ENCODE measurements around the gene NFKB2. TPM values are rescaled to one million over a fixed set of nuclear protein-coding genes. Genes with fewer than 3 reads are reported as not detected.

Gene NFKB2
- total RNA-seq, 1 donor from 2014 or later: 39.9 TPM

GRCh38 chr10:102412293-102412692 is 16.8 kb downstream of the NFKB2 start:
- FAIRE-seq (no peak), DNase-seq (ENCODE audit: low read depth) (no peak)
- no peak overlapping the region for H3K4me3 Mint-ChIP-seq (ENCODE audit: unreplicated experiment)

GRCh38 chr10:102413053-102413705 is 17.7 kb downstream of the NFKB2 start:
- H3K4me1 Mint-ChIP-seq (ENCODE audit: low read depth, unreplicated experiment): peaks cover 12% of the 10 kb centered on the region
- H3K9me3 ChIP-seq (ENCODE audit: insufficient read depth, low read depth, low read length): no peaks in the 10 kb centered on the region
- H3K36me3 ChIP-seq (ENCODE audit: insufficient read depth, low read length): no peaks in the 10 kb centered on the region
- no peak overlapping the region for H3K27ac ChIP-seq (ENCODE audit: low read depth, low read length)
- no peaks in the 10 kb centered on the region for H3K9me3 Mint-ChIP-seq (ENCODE audit: unreplicated experiment)
- peaks cover 39% of the 10 kb centered on the region for H3K27me3 Mint-ChIP-seq (ENCODE audit: low read depth, unreplicated experiment)
- H3K4me3 Mint-ChIP-seq (ENCODE audit: unreplicated experiment): no peak overlapping the region
- DNase-seq (ENCODE audit: low read depth) (no peak), FAIRE-seq (no peak)
- H3K79me2 ChIP-seq (ENCODE audit: insufficient read depth, low read length): no peaks in the 10 kb centered on the region
- peaks cover 26% of the 10 kb centered on the region for H3K27me3 ChIP-seq (ENCODE audit: insufficient read depth, low read length)
- peaks cover 3% of the 10 kb centered on the region for H3K4me1 ChIP-seq (ENCODE audit: insufficient read depth, low read length)
- H3K4me2 ChIP-seq (ENCODE audit: low read length): no peak overlapping the region
- TF ChIP-seq EZH2 (IDR thresholded peaks at IDR 0.05; ENCODE audit: insufficient read depth, low read length) (no peak), CTCF (IDR thresholded peaks at IDR 0.05; ENCODE audit: insufficient read depth, low read depth, low read length) (no peak)
- H3K4me3 ChIP-seq (ENCODE audit: insufficient read depth, low read depth, low read length): no peak overlapping the region
- H3K9ac ChIP-seq (ENCODE audit: low read length): no peak overlapping the region
- no peak overlapping the region for H2AFZ ChIP-seq (ENCODE audit: low read depth, low read length)
- H3K36me3 Mint-ChIP-seq (ENCODE audit: low read depth, unreplicated experiment): peaks cover 3% of the 10 kb centered on the region
- no peak overlapping the region for H3K27ac Mint-ChIP-seq (ENCODE audit: unreplicated experiment)
- H4K20me1 ChIP-seq (ENCODE audit: insufficient read depth, low read length): peaks cover 3% of the 10 kb centered on the region

More at GRCh38 chr10:102412293-102412692, 16.8 kb downstream of the NFKB2 start:
- H2AFZ ChIP-seq (ENCODE audit: low read depth, low read length): no peak overlapping the region
- Mint-ChIP-seq H3K36me3 (ENCODE audit: low read depth, unreplicated experiment) (peaks cover 3% of the 10 kb centered on the region), H3K9me3 (ENCODE audit: unreplicated experiment) (no peaks in the 10 kb centered on the region), H3K27ac (ENCODE audit: unreplicated experiment) (no peak overlapping the region), H3K27me3 (ENCODE audit: low read depth, unreplicated experiment) (peaks cover 34% of the 10 kb centered on the region), H3K4me1 (ENCODE audit: low read depth, unreplicated experiment) (peaks cover 12% of the 10 kb centered on the region)
- no peaks in the 10 kb centered on the region for H3K79me2 ChIP-seq (ENCODE audit: insufficient read depth, low read length)
- no peak overlapping the region for H3K4me3 ChIP-seq (ENCODE audit: insufficient read depth, low read depth, low read length)
- H3K27me3 ChIP-seq (ENCODE audit: insufficient read depth, low read length): peaks cover 21% of the 10 kb centered on the region
- no peaks in the 10 kb centered on the region for H3K36me3 ChIP-seq (ENCODE audit: insufficient read depth, low read length)
- TF ChIP-seq EZH2 (IDR thresholded peaks at IDR 0.05; ENCODE audit: insufficient read depth, low read length): no peak
- no peak for TF ChIP-seq CTCF (IDR thresholded peaks at IDR 0.05; ENCODE audit: insufficient read depth, low read depth, low read length)
- peaks cover 9% of the 10 kb centered on the region for H4K20me1 ChIP-seq (ENCODE audit: insufficient read depth, low read length)
- no peak overlapping the region for H3K27ac ChIP-seq (ENCODE audit: low read depth, low read length)
- H3K4me1 ChIP-seq (ENCODE audit: insufficient read depth, low read length): peaks cover 3% of the 10 kb centered on the region
- H3K4me2 ChIP-seq (ENCODE audit: low read length): no peak overlapping the region
- no peaks in the 10 kb centered on the region for H3K9me3 ChIP-seq (ENCODE audit: insufficient read depth, low read depth, low read length)
- H3K9ac ChIP-seq (ENCODE audit: low read length): no peak overlapping the region

All from astrocyte (in vitro differentiated cells and primary cell).